ENCODE results near the gene ASMT.
"Not testable (repeated sequence)": the region's sequence is repeated elsewhere in the genome, so short reads cannot be mapped to it uniquely, and the experiment has no call there.

DNA sequence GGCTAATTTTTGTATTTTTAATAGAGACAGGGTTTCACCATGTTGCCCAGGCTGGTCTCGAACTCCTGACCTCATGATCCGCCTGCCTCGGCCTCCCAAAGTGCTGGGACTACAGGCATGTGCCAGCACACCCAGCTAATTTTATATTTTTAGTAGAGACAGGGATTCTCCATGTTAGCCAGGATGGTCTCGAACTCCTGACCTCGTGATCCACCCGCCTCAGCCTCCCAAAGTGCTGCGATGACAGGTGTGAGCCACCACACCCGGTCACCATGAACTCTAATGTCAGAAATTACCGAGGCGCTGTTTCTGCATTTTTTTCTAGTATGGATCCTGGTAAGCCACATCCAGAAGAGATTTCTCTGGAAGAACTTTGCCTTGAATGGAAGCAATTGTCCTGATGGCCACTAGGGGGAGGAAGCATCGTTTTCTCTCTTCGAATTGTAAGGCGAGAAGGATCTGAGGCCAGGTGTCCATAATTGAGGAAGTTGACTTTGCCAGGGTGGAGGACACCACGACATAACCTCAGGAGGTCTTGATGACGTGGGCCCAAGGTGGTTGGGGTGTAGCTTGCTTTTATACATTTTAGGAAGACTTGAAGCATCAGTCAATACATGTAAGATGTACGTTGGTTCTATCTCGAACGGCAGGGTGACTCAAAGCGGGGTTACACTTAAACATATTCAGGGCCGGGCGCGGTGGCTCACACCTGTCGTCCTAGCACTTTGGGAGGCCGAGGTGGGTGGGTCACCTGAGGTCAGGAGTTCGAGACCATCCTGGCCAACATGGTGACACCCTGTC lies 37.4 kb downstream of the ASMT start:
- TF ChIP-seq PPARA (CRISPR knock-in tag; IDR thresholded peaks at IDR 0.05; ENCODE audit: borderline replicate concordance); CSDC2 (CRISPR knock-in tag; IDR thresholded peaks at IDR 0.05); ZNF70 (CRISPR knock-in tag; IDR thresholded peaks at IDR 0.05); SNAI2 (CRISPR knock-in tag; IDR thresholded peaks at IDR 0.05): not testable (repeated sequence)
- TF ChIP-seq, protein P1, sequence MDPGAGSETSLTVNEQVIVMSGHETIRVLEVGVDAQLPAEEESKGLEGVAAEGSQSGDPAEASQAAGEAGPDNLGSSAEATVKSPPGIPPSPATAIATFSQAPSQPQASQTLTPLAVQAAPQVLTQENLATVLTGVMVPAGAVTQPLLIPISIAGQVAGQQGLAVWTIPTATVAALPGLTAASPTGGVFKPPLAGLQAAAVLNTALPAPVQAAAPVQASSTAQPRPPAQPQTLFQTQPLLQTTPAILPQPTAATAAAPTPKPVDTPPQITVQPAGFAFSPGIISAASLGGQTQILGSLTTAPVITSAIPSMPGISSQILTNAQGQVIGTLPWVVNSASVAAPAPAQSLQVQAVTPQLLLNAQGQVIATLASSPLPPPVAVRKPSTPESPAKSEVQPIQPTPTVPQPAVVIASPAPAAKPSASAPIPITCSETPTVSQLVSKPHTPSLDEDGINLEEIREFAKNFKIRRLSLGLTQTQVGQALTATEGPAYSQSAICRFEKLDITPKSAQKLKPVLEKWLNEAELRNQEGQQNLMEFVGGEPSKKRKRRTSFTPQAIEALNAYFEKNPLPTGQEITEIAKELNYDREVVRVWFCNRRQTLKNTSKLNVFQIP (CRISPR knock-in tag; IDR thresholded peaks at IDR 0.05; ENCODE audit: borderline replicate concordance, low read depth), result not testable (repeated sequence)
- TF ChIP-seq, protein P2, sequence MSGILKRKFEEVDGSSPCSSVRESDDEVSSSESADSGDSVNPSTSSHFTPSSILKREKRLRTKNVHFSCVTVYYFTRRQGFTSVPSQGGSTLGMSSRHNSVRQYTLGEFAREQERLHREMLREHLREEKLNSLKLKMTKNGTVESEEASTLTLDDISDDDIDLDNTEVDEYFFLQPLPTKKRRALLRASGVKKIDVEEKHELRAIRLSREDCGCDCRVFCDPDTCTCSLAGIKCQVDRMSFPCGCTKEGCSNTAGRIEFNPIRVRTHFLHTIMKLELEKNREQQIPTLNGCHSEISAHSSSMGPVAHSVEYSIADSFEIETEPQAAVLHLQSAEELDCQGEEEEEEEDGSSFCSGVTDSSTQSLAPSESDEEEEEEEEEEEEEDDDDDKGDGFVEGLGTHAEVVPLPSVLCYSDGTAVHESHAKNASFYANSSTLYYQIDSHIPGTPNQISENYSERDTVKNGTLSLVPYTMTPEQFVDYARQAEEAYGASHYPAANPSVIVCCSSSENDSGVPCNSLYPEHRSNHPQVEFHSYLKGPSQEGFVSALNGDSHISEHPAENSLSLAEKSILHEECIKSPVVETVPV (CRISPR knock-in tag; IDR thresholded peaks at IDR 0.05), result not testable (repeated sequence)
- TF ChIP-seq, protein P3, sequence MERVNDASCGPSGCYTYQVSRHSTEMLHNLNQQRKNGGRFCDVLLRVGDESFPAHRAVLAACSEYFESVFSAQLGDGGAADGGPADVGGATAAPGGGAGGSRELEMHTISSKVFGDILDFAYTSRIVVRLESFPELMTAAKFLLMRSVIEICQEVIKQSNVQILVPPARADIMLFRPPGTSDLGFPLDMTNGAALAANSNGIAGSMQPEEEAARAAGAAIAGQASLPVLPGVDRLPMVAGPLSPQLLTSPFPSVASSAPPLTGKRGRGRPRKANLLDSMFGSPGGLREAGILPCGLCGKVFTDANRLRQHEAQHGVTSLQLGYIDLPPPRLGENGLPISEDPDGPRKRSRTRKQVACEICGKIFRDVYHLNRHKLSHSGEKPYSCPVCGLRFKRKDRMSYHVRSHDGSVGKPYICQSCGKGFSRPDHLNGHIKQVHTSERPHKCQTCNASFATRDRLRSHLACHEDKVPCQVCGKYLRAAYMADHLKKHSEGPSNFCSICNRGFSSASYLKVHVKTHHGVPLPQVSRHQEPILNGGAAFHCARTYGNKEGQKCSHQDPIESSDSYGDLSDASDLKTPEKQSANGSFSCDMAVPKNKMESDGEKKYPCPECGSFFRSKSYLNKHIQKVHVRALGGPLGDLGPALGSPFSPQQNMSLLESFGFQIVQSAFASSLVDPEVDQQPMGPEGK (CRISPR knock-in tag; IDR thresholded peaks at IDR 0.05; ENCODE audit: borderline replicate concordance), result not testable (repeated sequence)
- TF ChIP-seq, protein P4, sequence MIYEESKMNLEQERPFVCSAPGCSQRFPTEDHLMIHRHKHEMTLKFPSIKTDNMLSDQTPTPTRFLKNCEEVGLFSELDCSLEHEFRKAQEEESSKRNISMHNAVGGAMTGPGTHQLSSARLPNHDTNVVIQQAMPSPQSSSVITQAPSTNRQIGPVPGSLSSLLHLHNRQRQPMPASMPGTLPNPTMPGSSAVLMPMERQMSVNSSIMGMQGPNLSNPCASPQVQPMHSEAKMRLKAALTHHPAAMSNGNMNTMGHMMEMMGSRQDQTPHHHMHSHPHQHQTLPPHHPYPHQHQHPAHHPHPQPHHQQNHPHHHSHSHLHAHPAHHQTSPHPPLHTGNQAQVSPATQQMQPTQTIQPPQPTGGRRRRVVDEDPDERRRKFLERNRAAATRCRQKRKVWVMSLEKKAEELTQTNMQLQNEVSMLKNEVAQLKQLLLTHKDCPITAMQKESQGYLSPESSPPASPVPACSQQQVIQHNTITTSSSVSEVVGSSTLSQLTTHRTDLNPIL (CRISPR knock-in tag; IDR thresholded peaks at IDR 0.05; ENCODE audit: low read depth), result not testable (repeated sequence)

All from SK-N-SH treated with all-trans-retinoic acid at 6 μM for 48 hours (cell line).